Activated naive CD4-positive, alpha-beta T cell treated with anti-CD3 and anti-CD28 coated beads, Interleukin-2, amount 10 ng/mL, durations not matched to agents 7 days and 5 days (primary cell): ENCODE data around the gene GMDS.
"Not testable (repeated sequence)": the region's sequence is repeated elsewhere in the genome, so short reads cannot be mapped to it uniquely, and the experiment has no call there.

ENCODE experiments used
- CTCF ChIA-PET: fragments of 350-600 bp; sonication (Branson Sonifier 250); formaldehyde crosslinking; loops from one replicate; lab custom pipeline; 2021; ENCODE audit warnings: antibody characterized with exemption; lab: Charles Lee
- DNase-seq: peaks from one replicate; pipeline ENCODE4 v3.0.0-alpha.2; 2020
- H3K27ac Mint-ChIP-seq: one replicate; pipeline ENCODE4 v1.8.0; 2021; ENCODE audit warnings: mild to moderate bottlenecking, moderate library complexity, mixed read lengths
- H3K27me3 Mint-ChIP-seq: one replicate; pipeline ENCODE4 v1.8.0; 2021; ENCODE audit warnings: mild to moderate bottlenecking, mixed read lengths
- H3K36me3 Mint-ChIP-seq: one replicate; pipeline ENCODE4 v1.8.0; 2021; ENCODE audit warnings: mixed read lengths
- H3K4me1 Mint-ChIP-seq: one replicate; pipeline ENCODE4 v1.8.0; 2021; ENCODE audit warnings: mixed read lengths
- H3K4me3 Mint-ChIP-seq: one replicate; pipeline ENCODE4 v1.8.0; 2021; ENCODE audit warnings: mild to moderate bottlenecking, moderate library complexity, mixed read lengths
- H3K9me3 Mint-ChIP-seq: one replicate; pipeline ENCODE4 v1.8.0; 2021; ENCODE audit warnings: mixed read lengths

The GMDS gene

GRCh38 chr6:1756472-1757129 lies 488.8 kb downstream of the GMDS start:
- no peak overlapping the region for H3K27ac Mint-ChIP-seq
- CTCF ChIA-PET: no interaction called here
- H3K36me3 Mint-ChIP-seq: peaks cover 1% of the 10 kb centered on the region

GRCh38 chr6:1751063-1751462 lies 494.3 kb downstream of the GMDS start:
- H3K9me3 Mint-ChIP-seq: peaks cover 14% of the 10 kb centered on the region
- H3K4me3 Mint-ChIP-seq, H3K4me1 Mint-ChIP-seq, DNase-seq, CTCF ChIA-PET, H3K27me3 Mint-ChIP-seq, H3K36me3 Mint-ChIP-seq, H3K27ac Mint-ChIP-seq: not testable (repeated sequence)

More at GRCh38 chr6:1756472-1757129, 488.8 kb downstream of the GMDS start:
- no peaks in the 10 kb centered on the region for H3K4me1 Mint-ChIP-seq
- DNase-seq: no peak
- H3K4me3 Mint-ChIP-seq: no peak overlapping the region
- H3K27me3 Mint-ChIP-seq: no peaks in the 10 kb centered on the region
- peaks cover 14% of the 10 kb centered on the region for H3K9me3 Mint-ChIP-seq

DNA sequence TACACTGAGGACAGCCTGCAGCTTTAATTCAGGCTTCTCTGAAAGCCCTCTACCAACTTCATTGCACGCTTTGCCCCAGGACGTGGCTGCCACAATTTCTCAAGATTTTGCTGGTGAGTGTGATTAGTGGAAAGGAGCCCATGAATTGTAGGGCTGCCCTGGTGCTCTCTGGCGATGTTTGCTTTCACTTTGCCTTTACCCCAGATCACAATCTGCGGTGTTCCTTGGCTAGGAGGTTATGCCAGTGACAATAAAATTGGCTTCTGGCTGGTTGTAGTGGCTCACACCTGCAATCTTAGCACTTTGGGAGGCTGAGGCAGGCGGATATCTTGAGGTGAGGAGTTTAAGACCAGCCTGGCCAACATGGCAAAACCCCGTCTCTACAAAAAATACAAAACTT lies 496.4 kb downstream of the GMDS start:
- H3K9me3 Mint-ChIP-seq: peaks cover 14% of the 10 kb centered on the region
- H3K4me1 Mint-ChIP-seq: peaks cover 2% of the 10 kb centered on the region
- DNase-seq: no peak
- no peaks in the 10 kb centered on the region for H3K27me3 Mint-ChIP-seq
- CTCF ChIA-PET: no interaction called here
- H3K36me3 Mint-ChIP-seq: peaks cover 2% of the 10 kb centered on the region
- no peak overlapping the region for H3K4me3 Mint-ChIP-seq
- H3K27ac Mint-ChIP-seq: no peak overlapping the region

DNA sequence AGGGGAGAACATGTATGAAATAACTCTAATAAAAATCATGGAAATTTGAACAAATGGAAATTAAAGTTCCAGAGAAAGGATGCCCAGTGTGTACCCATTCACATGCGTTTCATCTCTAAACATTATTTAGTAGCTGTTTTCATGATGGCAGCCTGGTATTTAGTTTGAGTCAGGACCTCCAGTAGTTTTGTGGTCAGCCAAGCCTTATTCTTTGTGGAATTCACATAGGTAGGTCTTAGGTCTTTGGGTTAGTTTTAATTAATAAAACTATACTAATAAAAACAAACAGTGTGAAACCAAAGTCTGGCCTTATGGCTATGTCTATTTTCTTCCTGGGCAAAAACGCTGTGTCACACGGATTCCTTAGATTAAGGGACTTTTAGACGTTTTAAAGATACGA lies 497.9 kb downstream of the GMDS start:
- H3K27ac Mint-ChIP-seq: no peak overlapping the region
- peaks cover 5% of the 10 kb centered on the region for H3K9me3 Mint-ChIP-seq
- H3K27me3 Mint-ChIP-seq: no peaks in the 10 kb centered on the region
- peaks cover 2% of the 10 kb centered on the region for H3K4me1 Mint-ChIP-seq
- H3K4me3 Mint-ChIP-seq: no peak overlapping the region
- DNase-seq: no peak
- peaks cover 2% of the 10 kb centered on the region for H3K36me3 Mint-ChIP-seq
- CTCF ChIA-PET: no interaction called here

DNA sequence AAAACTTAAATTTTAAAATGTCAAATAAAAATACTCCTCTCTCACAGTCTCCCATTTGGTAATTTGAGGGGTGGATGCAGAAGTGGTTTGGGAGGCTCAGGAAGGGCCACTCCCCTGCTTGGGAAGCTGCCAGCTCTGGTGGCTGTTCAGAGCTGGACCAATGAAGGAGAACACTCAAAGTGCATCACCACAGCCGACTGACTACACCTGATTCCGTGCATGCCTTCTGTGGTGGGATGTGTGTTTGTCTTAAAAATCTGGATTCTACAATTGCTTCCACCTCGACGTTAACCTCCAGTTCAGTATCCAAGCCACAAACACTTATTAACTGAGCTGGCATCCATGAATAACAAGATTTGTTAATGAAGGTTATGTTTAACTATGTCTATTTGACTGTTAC lies 498.4 kb downstream of the GMDS start:
- no peak overlapping the region for H3K4me3 Mint-ChIP-seq
- peaks cover 2% of the 10 kb centered on the region for H3K36me3 Mint-ChIP-seq
- CTCF ChIA-PET: no interaction called here
- H3K4me1 Mint-ChIP-seq: peaks cover 2% of the 10 kb centered on the region
- H3K9me3 Mint-ChIP-seq: peaks cover under 1% of the 10 kb centered on the region
- DNase-seq: no peak
- no peak overlapping the region for H3K27ac Mint-ChIP-seq
- no peaks in the 10 kb centered on the region for H3K27me3 Mint-ChIP-seq

GRCh38 chr6:1745814-1746213 lies 499.6 kb downstream of the GMDS start:
- CTCF ChIA-PET: no interaction called here
- Mint-ChIP-seq H3K9me3 (no peaks in the 10 kb centered on the region), H3K27me3 (no peaks in the 10 kb centered on the region)

DNA sequence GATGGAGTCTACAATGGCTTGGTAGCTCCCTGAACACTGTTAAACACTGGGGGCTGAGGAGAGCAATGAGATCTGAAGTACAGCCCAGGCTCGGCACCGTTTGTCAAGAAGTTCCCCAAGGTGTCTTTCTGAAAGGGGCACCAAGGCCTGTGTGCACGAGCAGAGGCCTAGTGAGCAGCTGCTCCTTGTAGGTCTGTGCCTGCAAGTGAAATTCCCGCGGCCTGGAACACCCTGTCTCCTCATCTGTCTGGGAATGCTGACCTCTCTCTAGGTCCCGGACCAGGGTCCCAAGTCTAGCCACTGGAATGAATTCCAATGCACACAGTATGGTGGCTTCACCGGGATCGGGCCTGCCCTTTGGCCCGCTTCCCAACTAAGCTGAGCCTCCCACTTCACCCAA lies 500.9 kb downstream of the GMDS start:
- Mint-ChIP-seq H3K4me3 (no peak overlapping the region), H3K9me3 (no peaks in the 10 kb centered on the region), H3K4me1 (peaks cover 2% of the 10 kb centered on the region), H3K27me3 (no peaks in the 10 kb centered on the region), H3K27ac (no peak overlapping the region), H3K36me3 (no peaks in the 10 kb centered on the region)
- CTCF ChIA-PET: no interaction called here
- DNase-seq: no peak

More at GRCh38 chr6:1745814-1746213, 499.6 kb downstream of the GMDS start:
- Mint-ChIP-seq H3K27ac (no peak overlapping the region), H3K4me3 (no peak overlapping the region), H3K36me3 (no peaks in the 10 kb centered on the region), H3K4me1 (peaks cover 2% of the 10 kb centered on the region)
- no peak for DNase-seq

- no peaks in the 10 kb centered on the region for H3K4me1 Mint-ChIP-seq
- no peak overlapping the region for H3K27ac Mint-ChIP-seq
- CTCF ChIA-PET: no interaction called here
- no peaks in the 10 kb centered on the region for H3K9me3 Mint-ChIP-seq
- no peak overlapping the region for H3K4me3 Mint-ChIP-seq
- no peaks in the 10 kb centered on the region for H3K36me3 Mint-ChIP-seq
- H3K27me3 Mint-ChIP-seq: no peaks in the 10 kb centered on the region
- no peak for DNase-seq
Observed at GRCh38 chr6:1739680-1740079, 505.7 kb downstream of the GMDS start.

GRCh38 chr6:1739220-1739619 lies 506.2 kb downstream of the GMDS start:
- Mint-ChIP-seq H3K9me3 (no peaks in the 10 kb centered on the region), H3K27me3 (no peaks in the 10 kb centered on the region), H3K4me1 (no peaks in the 10 kb centered on the region), H3K4me3 (no peak overlapping the region), H3K36me3 (no peaks in the 10 kb centered on the region), H3K27ac (no peak overlapping the region)
- no peak for DNase-seq
- CTCF ChIA-PET: no interaction called here

DNA sequence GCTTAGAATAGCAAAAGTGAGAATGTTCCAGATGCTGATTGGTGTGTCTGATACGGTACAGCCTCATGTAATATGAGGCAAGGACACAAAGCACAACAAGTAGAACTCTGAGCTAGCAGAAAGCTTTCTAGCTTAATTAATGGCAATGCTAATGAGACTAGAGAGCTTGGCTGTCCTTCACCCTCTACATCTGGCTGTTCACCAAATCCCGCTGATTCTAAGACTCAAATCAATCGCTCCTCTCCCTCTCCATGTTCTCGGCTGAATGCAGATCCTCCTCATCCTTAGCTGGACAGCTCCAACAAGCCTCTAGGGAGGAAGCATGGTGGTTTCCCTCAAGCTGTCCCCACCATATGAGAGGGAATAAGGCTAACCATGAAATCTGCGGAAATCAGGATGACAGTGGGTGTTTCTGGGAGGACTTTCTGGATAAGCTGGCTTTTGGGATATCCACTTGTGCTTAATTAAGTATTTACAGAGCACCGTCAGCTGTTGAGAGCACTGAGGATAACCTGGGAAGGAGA lies 506.8 kb downstream of the GMDS start:
- CTCF ChIA-PET: no interaction called here
- no peaks in the 10 kb centered on the region for H3K27me3 Mint-ChIP-seq
- H3K27ac Mint-ChIP-seq: no peak overlapping the region
- no peaks in the 10 kb centered on the region for H3K4me1 Mint-ChIP-seq
- no peak for DNase-seq
- H3K9me3 Mint-ChIP-seq: no peaks in the 10 kb centered on the region
- H3K36me3 Mint-ChIP-seq: no peaks in the 10 kb centered on the region
- no peak overlapping the region for H3K4me3 Mint-ChIP-seq

DNA sequence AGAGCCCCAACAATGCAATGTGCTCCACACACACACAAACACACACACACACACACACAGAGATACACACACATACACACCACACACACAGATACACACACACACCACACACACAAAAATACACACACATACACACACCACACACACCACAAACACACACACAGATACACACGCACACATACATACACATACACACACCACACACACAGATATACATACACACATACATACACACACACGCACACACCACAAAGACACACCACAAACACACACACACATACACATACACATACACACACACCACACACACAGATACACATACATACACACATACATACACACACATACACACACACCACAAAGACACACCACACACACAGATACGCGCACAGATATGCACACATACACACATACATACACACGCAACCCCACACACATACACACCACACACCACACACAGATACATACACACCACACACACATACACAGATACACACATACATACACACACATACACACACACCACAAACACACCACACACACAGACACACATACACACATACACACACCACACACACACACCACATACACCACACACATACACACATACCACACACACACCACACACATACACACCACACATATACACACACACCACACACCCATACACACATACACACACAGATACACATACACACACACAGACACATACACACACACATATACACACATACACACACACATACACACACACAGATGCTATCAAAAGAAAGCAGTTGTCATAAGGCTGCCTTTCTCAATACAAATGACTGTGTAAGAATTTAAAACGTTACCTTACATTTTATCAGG lies 507.7 kb downstream of the GMDS start:
- H3K4me3 Mint-ChIP-seq: no peak overlapping the region
- DNase-seq: no peak
- no peaks in the 10 kb centered on the region for H3K27me3 Mint-ChIP-seq
- H3K4me1 Mint-ChIP-seq: no peaks in the 10 kb centered on the region
- H3K36me3 Mint-ChIP-seq: no peaks in the 10 kb centered on the region
- no peaks in the 10 kb centered on the region for H3K9me3 Mint-ChIP-seq
- CTCF ChIA-PET: no interaction called here
- H3K27ac Mint-ChIP-seq: no peak overlapping the region

DNA sequence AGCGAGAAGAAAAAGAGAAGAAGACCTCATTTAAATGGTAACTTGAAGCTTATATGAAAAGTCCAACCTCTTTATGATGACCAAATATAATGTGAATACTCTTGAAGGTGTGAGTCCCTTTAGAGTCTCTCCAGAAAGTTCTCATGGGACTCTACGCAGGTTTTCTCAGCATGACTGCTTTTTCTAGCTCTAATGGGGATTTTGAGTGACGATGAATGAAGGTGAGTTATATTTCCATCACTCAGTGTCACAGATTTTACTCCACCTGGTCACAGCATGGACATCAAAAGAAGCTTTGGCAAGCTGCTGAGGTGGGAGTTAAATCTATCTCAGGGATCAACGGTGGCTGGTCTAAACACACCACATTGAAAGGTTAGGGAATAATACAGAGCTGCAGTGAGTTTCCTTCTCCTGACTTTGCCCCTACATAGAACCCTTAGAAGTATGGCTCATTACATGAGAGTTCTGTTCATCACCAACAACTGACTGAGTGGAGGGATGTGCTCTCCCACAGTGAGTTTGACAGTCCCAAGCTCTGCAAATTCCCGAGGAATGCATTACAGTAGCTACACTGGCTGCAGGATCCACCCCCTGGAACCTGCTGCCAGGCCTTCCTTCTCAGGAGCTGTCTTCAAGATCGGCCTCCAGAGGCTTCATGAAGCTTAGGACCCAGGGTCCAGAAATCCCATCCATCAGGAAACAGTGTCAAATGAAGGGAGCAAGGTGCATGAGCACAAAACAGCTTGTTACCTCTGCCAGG lies 508.9 kb downstream of the GMDS start:
- Mint-ChIP-seq H3K36me3 (no peaks in the 10 kb centered on the region), H3K27ac (no peak overlapping the region), H3K9me3 (no peaks in the 10 kb centered on the region), H3K4me1 (no peaks in the 10 kb centered on the region), H3K4me3 (no peak overlapping the region), H3K27me3 (no peaks in the 10 kb centered on the region)
- CTCF ChIA-PET: no interaction called here
- DNase-seq: no peak

DNA sequence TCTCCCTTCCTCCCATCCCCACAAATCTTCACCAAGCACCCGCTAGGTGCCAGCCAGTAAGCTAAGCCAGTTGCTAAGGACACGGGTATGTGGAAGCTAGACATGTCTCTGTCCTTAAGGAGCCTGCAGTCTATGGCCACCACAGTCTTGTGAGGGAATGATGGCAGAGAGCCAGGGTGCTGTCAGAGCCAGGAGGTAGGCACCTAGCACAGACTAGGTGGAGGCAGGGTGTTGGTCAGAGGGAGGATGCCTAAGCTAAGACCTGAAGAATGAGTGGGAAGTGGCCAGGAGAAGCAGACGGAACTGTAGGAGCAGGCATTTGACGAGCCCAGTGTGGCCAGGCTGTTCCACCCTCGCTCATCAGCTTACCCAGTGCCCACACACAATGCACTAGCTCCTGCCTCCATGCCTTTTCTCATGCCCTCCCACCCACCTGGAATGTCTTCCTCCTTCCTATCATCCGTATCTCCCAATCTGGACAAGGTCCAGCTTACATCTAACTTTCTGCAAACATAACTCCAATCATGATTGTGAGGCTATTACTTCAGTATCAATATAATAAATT lies 510.1 kb downstream of the GMDS start:
- Mint-ChIP-seq H3K27me3 (no peaks in the 10 kb centered on the region), H3K9me3 (no peaks in the 10 kb centered on the region), H3K36me3 (no peaks in the 10 kb centered on the region), H3K4me3 (no peak overlapping the region), H3K27ac (no peak overlapping the region), H3K4me1 (no peaks in the 10 kb centered on the region)
- no peak for DNase-seq
- CTCF ChIA-PET: no interaction called here

- CTCF ChIA-PET: no interaction called here
- DNase-seq: no peak
- no peaks in the 10 kb centered on the region for H3K27me3 Mint-ChIP-seq
- H3K4me1 Mint-ChIP-seq: no peaks in the 10 kb centered on the region
- no peaks in the 10 kb centered on the region for H3K36me3 Mint-ChIP-seq
- H3K4me3 Mint-ChIP-seq: no peak overlapping the region
- H3K27ac Mint-ChIP-seq: no peak overlapping the region
- no peaks in the 10 kb centered on the region for H3K9me3 Mint-ChIP-seq
Observed at GRCh38 chr6:1730882-1731281, 514.5 kb downstream of the GMDS start.
